Caco-2 (cell line): ENCODE results near the gene CDCP2. TPM values are rescaled to one million over a fixed set of nuclear protein-coding genes. Genes with fewer than 3 reads are reported as not detected.

ENCODE experiments used
- BruUV-seq: library from RNA; stranded (reverse); fragments of 400-500 nt; replicated peaks from 2 replicates; lab custom pipeline; 2021; lab: Mats Ljungman, UMichigan
- CTCF ChIA-PET: fragments of 300-600 bp; sonication (Branson Sonifier 250); formaldehyde crosslinking; loops from one replicate; lab custom pipeline; 2022; ENCODE audit warnings: antibody characterized with exemption; lab: Charles Lee
- POLR2A ChIA-PET: fragments of 300-600 bp; sonication (Branson Sonifier 250); formaldehyde crosslinking; loops from one replicate; lab custom pipeline; 2022; ENCODE audit warnings: antibody characterized with exemption; lab: Charles Lee
- DNase-seq, 2 experiments: peaks; one replicate each; pipeline versions ENCODE4 v3.0.0 to v3.0.0-alpha.2; 2020 to 2022
- H3K27me3 ChIP-seq: replicated peaks from 2 replicates; pipeline ENCODE4 v1.6.0; 2011; ENCODE audit warnings: low read length; ENCODE audit not compliant: control insufficient read depth, insufficient read depth
- H3K36me3 ChIP-seq: 2 replicates; pipeline ENCODE4 v1.5.1; 2011; ENCODE audit warnings: low read length; ENCODE audit not compliant: control insufficient read depth, insufficient read depth
- H3K4me1 ChIP-seq: fragments of 250-450 bp; sonication (Bioruptor Pico); 2 replicates; pipeline ENCODE4 v1.5.1; 2020; ENCODE audit warnings: mild to moderate bottlenecking
- H3K4me3 ChIP-seq: 2 replicates; pipeline ENCODE4 v1.5.1; 2011; ENCODE audit warnings: low read depth, mild to moderate bottlenecking, control low read depth, low read length
- H3K9me3 ChIP-seq: fragments of 250-450 bp; sonication (Bioruptor Pico); 2 replicates; pipeline ENCODE4 v1.5.1; 2020; ENCODE audit warnings: mild to moderate bottlenecking, moderate library complexity
- H3K27ac Mint-ChIP-seq: one replicate; pipeline ENCODE4 v1.8.0; 2022; ENCODE audit warnings: mixed read lengths; ENCODE audit not compliant: unreplicated experiment
- H3K27me3 Mint-ChIP-seq: one replicate; pipeline ENCODE4 v1.8.0; 2022; ENCODE audit warnings: mixed read lengths; ENCODE audit not compliant: insufficient read depth, unreplicated experiment
- H3K36me3 Mint-ChIP-seq: one replicate; pipeline ENCODE4 v1.8.0; 2022; ENCODE audit warnings: mild to moderate bottlenecking, mixed read lengths; ENCODE audit not compliant: insufficient read depth, unreplicated experiment
- H3K4me1 Mint-ChIP-seq: one replicate; pipeline ENCODE4 v1.8.0; 2022; ENCODE audit warnings: low read depth, mixed read lengths; ENCODE audit not compliant: unreplicated experiment
- H3K4me3 Mint-ChIP-seq: one replicate; pipeline ENCODE4 v1.8.0; 2022; ENCODE audit warnings: mild to moderate bottlenecking, moderate library complexity, mixed read lengths; ENCODE audit not compliant: unreplicated experiment
- H3K9me3 Mint-ChIP-seq: one replicate; pipeline ENCODE4 v1.8.0; 2022; ENCODE audit warnings: mixed read lengths; ENCODE audit not compliant: unreplicated experiment
- intact Hi-C: fragments of 100-400 bp; cut with micrococcal nuclease; formaldehyde crosslinking; loops from one replicate; pipeline ENCODE4 v1.10.0; 2022; ENCODE audit not compliant: unreplicated experiment
- total RNA-seq: library from RNA; stranded (reverse); gene quantifications from 2 replicates; pipeline ENCODE4 v1.2.3, GENCODE V29; 2022
- TF ChIP-seq, protein P1 (sequence below), 2 experiments: fragments of 200-600 bp in 1 of 2; IDR thresholded peaks; 1 replicate in 1 of 2; 2 replicates in 1 of 2; pipeline versions ENCODE4 v1.5.1 to v1.8.0; 2011 to 2022; ENCODE audit warnings: antibody characterized with exemption in 1 of 2, control low read depth in 1 of 2, inconsistent platforms in 1 of 2, low read depth in 1 of 2, low read length in 1 of 2, mild to moderate bottlenecking in 1 of 2, moderate library complexity in 1 of 2; ENCODE audit not compliant: insufficient read depth in 1 of 2, severe bottlenecking in 1 of 2, unreplicated experiment in 1 of 2

CDCP2 gene
- total RNA-seq, 1 experiment from 2014 or later, result not detected

DNA sequence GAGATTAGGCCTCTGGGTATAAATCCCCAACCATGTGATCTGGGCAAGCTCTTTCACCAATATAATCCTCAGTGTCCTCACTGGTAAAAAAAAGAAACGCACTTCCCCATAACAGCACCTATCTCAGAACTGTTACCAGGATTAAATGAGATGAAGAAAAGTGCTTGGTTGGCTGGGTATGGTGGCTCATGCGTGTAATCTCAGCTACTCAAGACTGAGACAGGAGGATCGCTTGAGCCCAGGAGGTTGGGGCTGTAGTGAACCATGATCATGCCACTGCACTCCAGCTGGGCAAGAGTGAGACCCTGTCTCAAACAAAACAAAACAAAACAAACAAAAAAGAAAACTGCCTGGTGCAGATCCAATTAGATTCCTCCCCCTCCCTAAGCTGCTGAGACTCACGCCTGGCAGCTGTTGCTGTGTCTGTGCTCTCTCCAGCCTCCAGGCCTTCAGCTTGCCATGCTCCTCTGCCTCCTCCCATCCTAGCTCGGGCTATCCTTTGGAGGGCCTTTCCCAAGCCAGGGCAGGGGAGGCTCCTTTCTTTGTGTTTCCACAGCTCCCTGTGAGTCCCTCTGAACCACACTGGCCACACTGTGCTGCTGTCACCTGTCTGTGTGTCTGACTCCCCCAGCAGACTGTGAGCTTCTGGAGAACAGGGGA, 28.0 kb upstream of the CDCP2 start:
- Histone ChIP-seq H3K4me3 (no peak overlapping the region), H3K36me3 (no peaks in the 10 kb centered on the region), H3K4me1 (no peaks in the 10 kb centered on the region), H3K27me3 (no peaks in the 10 kb centered on the region), H3K9me3 (no peaks in the 10 kb centered on the region)
- Mint-ChIP-seq H3K36me3 (no peaks in the 10 kb centered on the region), H3K9me3 (no peaks in the 10 kb centered on the region), H3K4me1 (no peaks in the 10 kb centered on the region), H3K4me3 (no peak overlapping the region), H3K27me3 (no peaks in the 10 kb centered on the region), H3K27ac (no peak overlapping the region)
- DNase-seq, result no peak
- TF ChIP-seq, protein P1, sequence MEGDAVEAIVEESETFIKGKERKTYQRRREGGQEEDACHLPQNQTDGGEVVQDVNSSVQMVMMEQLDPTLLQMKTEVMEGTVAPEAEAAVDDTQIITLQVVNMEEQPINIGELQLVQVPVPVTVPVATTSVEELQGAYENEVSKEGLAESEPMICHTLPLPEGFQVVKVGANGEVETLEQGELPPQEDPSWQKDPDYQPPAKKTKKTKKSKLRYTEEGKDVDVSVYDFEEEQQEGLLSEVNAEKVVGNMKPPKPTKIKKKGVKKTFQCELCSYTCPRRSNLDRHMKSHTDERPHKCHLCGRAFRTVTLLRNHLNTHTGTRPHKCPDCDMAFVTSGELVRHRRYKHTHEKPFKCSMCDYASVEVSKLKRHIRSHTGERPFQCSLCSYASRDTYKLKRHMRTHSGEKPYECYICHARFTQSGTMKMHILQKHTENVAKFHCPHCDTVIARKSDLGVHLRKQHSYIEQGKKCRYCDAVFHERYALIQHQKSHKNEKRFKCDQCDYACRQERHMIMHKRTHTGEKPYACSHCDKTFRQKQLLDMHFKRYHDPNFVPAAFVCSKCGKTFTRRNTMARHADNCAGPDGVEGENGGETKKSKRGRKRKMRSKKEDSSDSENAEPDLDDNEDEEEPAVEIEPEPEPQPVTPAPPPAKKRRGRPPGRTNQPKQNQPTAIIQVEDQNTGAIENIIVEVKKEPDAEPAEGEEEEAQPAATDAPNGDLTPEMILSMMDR (IDR thresholded peaks at IDR 0.05; ENCODE audit: insufficient read depth in 1 of 2, low read depth in 1 of 2, low read length in 1 of 2, severe bottlenecking in 1 of 2, unreplicated experiment in 1 of 2), result no peak
- POLR2A ChIA-PET, result no interaction called here
- no TSS peak for BruUV-seq
- intact Hi-C loops, result no loop called here
- CTCF ChIA-PET, result interaction anchor here (1.0 kb wide), 1 partner anchor 123 kb away, joined by 3 read pairs; no protein-coding TSS in a partner anchor

DNA sequence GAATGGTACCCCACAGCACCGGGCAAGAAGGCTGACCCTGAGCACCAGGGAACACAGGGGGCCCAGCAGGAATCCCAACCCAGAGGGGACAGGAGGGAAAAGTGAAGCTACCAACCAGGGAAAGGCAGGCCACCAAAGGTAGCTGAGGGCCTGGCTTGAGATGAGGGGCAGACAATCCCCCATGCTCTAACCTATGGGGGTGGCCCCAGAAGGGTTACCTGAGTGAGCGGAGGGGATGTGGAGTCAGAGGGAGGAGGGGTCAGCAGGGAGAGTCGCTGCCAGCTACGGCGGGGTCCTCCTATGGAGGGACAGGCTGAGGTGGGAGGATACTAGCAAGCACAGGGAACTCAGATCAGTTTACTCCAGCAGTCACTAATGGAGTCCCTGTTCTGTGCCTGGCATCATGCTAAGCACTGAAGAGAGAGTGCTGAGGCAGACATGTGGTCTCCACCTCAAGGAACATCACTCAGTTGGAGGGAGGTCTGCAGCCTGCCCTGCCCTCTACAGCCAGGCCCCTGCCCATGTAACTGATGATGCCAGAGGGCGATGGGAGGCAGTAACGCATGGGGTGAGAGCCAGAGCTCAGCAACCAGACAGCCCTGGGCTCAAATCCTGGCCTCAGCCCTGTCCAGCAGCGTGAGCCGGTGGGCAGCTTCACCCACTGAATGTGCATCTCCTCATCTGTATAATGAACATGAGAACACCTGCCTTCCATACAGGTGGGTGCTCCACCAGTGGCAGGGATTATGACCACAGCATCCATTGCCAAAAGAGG, 25.7 kb upstream of the CDCP2 start:
- no peaks in the 10 kb centered on the region for H3K9me3 ChIP-seq
- intact Hi-C loops, result no loop called here
- H3K9me3 Mint-ChIP-seq, result no peaks in the 10 kb centered on the region
- DNase-seq, result no peak
- H3K36me3 ChIP-seq, result no peaks in the 10 kb centered on the region
- no peaks in the 10 kb centered on the region for H3K36me3 Mint-ChIP-seq
- H3K27me3 Mint-ChIP-seq, result no peaks in the 10 kb centered on the region
- H3K27me3 ChIP-seq, result no peaks in the 10 kb centered on the region
- H3K4me3 Mint-ChIP-seq, result no peak overlapping the region
- H3K4me1 Mint-ChIP-seq, result no peaks in the 10 kb centered on the region
- H3K4me3 ChIP-seq, result no peak overlapping the region
- TF ChIP-seq, protein P1 (IDR thresholded peaks at IDR 0.05; ENCODE audit: insufficient read depth in 1 of 2, low read depth in 1 of 2, low read length in 1 of 2, severe bottlenecking in 1 of 2, unreplicated experiment in 1 of 2), result no peak
- H3K27ac Mint-ChIP-seq, result no peak overlapping the region
- ChIA-PET CTCF (no interaction called here), POLR2A (no interaction called here)
- BruUV-seq, result no TSS peak
- H3K4me1 ChIP-seq, result no peaks in the 10 kb centered on the region

DNA sequence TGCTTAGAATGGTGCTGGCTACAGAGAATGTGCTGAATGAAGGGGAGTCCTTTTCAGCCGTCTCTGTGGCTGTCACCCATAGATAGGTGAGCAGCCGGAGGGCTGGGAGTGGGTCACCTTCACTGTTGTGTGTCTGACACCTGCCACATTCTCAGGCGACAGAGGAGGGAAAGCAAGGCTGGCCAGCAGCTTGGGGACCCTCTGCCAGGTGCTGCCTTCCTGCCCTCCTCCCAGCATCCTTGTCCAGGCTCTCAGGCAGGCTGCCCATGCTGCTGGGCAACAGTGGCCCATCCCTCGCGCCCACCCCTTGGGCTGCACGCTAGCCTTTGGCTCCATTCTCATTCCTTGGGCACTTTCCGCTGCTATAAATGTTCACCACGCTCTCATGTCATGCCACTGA, 24.9 kb upstream of the CDCP2 start:
- no TSS peak for BruUV-seq
- TF ChIP-seq, protein P1 (IDR thresholded peaks at IDR 0.05; ENCODE audit: insufficient read depth in 1 of 2, low read depth in 1 of 2, low read length in 1 of 2, severe bottlenecking in 1 of 2, unreplicated experiment in 1 of 2), result no peak
- DNase-seq, result no peak
- CTCF ChIA-PET, result no interaction called here
- Histone ChIP-seq H3K4me3 (no peak overlapping the region), H3K4me1 (no peaks in the 10 kb centered on the region), H3K36me3 (no peaks in the 10 kb centered on the region), H3K27me3 (no peaks in the 10 kb centered on the region), H3K9me3 (no peaks in the 10 kb centered on the region)
- H3K27me3 Mint-ChIP-seq, result no peaks in the 10 kb centered on the region
- H3K4me1 Mint-ChIP-seq, result no peaks in the 10 kb centered on the region
- intact Hi-C loops, result no loop called here
- H3K9me3 Mint-ChIP-seq, result no peaks in the 10 kb centered on the region
- POLR2A ChIA-PET, result no interaction called here
- H3K27ac Mint-ChIP-seq, result no peak overlapping the region
- no peak overlapping the region for H3K4me3 Mint-ChIP-seq
- no peaks in the 10 kb centered on the region for H3K36me3 Mint-ChIP-seq
